Measurements from ENCODE around the gene CCNQ. TPM values are rescaled to one million over a fixed set of nuclear protein-coding genes. Genes with fewer than 3 reads are reported as not detected.

The CCNQ gene
- total and polyA plus RNA-seq, 2 donors (not counting 3 experiments of a cell fraction or from before 2014, with no cell fraction given) = 21.3 to 37.0 TPM

GRCh38 chrX:153592091-153592833 is 6.7 kb downstream of the CCNQ start:
- H3K4me1 ChIP-seq (ENCODE audit: control insufficient read depth, extremely low read depth, insufficient read depth, low read length) = no peaks in the 10 kb centered on the region
- BruUV-seq (replicated peaks) = no TSS peak
- dilution Hi-C loops (cut with MboI; ENCODE audit: extremely low pct_ligation_motif_present, low sequenced_read_pairs) = no loop called here
- H3K27me3 ChIP-seq (ENCODE audit: control insufficient read depth in 2 of 2, insufficient read depth in 2 of 2, low read length in 2 of 2) = no peaks in the 10 kb centered on the region
- no peak overlapping the region for H3K4me2 ChIP-seq (ENCODE audit: insufficient read depth, low read length)
- H4K20me1 ChIP-seq (replicated peaks; ENCODE audit: control insufficient read depth, extremely low read depth, insufficient read depth, low read length) = no peaks in the 10 kb centered on the region
- FAIRE-seq (no peak), DNase-seq (ENCODE audit: low read depth, low spot score) (no peak)
- intact Hi-C loops (cut with micrococcal nuclease) = no loop called here
- H3K36me3 ChIP-seq (ENCODE audit: control insufficient read depth in 2 of 2, extremely low read depth in 1 of 2, insufficient read depth in 2 of 2, low read length in 2 of 2) = peaks cover 3 to 15% of the 10 kb centered on the region in 2 experiments
- no peaks in the 10 kb centered on the region for H3K9me3 ChIP-seq (replicated peaks; ENCODE audit: control insufficient read depth, insufficient read depth, low read length)
- no peak overlapping the region for H2AFZ ChIP-seq (ENCODE audit: low read depth, low read length)
- ChIA-PET CTCF (no interaction called here), POLR2A (interaction anchor here (0.5 kb wide), 1 partner anchor 92 kb away, joined by 3 read pairs; no protein-coding TSS in a partner anchor)
- H3K79me2 ChIP-seq (ENCODE audit: control insufficient read depth, insufficient read depth, low read length) = peaks cover 3% of the 10 kb centered on the region
- H3K9me1 ChIP-seq (replicated peaks; ENCODE audit: control insufficient read depth, extremely low read depth, insufficient read depth, low read length) = no peaks in the 10 kb centered on the region
- no peak overlapping the region for H3K4me3 ChIP-seq (replicated peaks in 1 of 3; ENCODE audit: insufficient read depth in 1 of 3, low read depth in 1 of 3, low read length in 3 of 3)
- no peak for TF ChIP-seq EZH2 (IDR thresholded peaks at IDR 0.05; ENCODE audit: borderline replicate concordance, low read depth, low read length, severe bottlenecking)
- no peak for TF ChIP-seq MAX (IDR thresholded peaks at IDR 0.05; ENCODE audit: insufficient read depth, insufficient read length)
- no peak for TF ChIP-seq CTCF (IDR thresholded peaks at IDR 0.05; ENCODE audit: extremely low read depth in 1 of 2, insufficient read depth in 1 of 2, low read depth in 1 of 2, low read length in 2 of 2)
- no peak for TF ChIP-seq JUN (IDR thresholded peaks at IDR 0.05; ENCODE audit: borderline replicate concordance, insufficient read depth, insufficient read length, low read depth)
- TF ChIP-seq POLR2AphosphoS5 (IDR thresholded peaks at IDR 0.05; ENCODE audit: insufficient read depth, low read depth, low read length) = no peak
- TF ChIP-seq MYC (IDR thresholded peaks at IDR 0.05; ENCODE audit: low read depth, low read length) = no peak
- no peak for TF ChIP-seq GATA2 (IDR thresholded peaks at IDR 0.05; ENCODE audit: insufficient read depth, insufficient read length, low read depth, low read length)
- no peak for TF ChIP-seq POLR2A (IDR thresholded peaks at IDR 0.05; ENCODE audit: low read depth, low read length)
- H3K27ac ChIP-seq (ENCODE audit: insufficient read depth, low read depth, low read length) = no peak overlapping the region
- no peak overlapping the region for H3K9ac ChIP-seq (replicated peaks; ENCODE audit: extremely low read depth, insufficient read depth, low read length)
